ENCODE data around the gene ILRUN. TPM values are rescaled to one million over a fixed set of nuclear protein-coding genes. Genes with fewer than 3 reads are reported as not detected.

The ILRUN gene
- total and polyA plus RNA-seq, 9 of the 15 experiments (the other 6 are each of a cell fraction or from before 2014, with no cell fraction given) = 24.9 to 78.9 (median 53.4) TPM

DNA sequence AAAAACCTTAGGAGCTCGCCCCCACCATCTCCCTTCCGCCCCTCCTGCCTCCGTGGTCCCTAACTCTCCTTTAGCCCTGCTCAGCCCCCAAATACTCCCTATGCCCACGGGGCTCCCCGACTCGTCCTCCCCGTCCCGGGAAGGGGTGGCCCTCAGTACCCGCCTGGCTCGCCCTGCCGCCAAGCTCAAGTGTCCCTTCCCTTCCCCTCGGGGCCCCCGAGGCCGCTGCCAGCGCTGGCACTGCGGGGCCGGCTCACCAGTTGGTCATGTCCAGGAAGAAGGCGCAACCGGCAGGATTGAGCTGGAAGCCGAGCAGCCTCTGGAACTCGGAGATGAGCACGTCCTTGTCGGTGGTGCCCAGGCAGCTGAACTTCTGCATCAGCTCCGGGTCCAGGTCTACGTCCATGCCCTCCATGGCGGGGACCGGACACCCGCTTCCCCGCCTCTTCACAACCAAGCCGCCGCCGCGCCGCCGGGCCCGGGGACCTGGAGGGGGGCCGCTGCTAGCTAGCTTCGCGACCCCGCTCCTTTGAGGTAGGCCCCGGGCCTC lies 303 bp downstream of the ILRUN start (continued):
- TF ChIP-seq ZBTB12 (CRISPR knock-in tag; IDR thresholded peaks at IDR 0.05) (no peak), ZNF398 (CRISPR knock-in tag; IDR thresholded peaks at IDR 0.05) (no peak), SUPT5H (IDR thresholded peaks at IDR 0.05) (no peak), ETV5 (CRISPR knock-in tag; IDR thresholded peaks at IDR 0.05; ENCODE audit: low read depth) (0 out of 2 replicates have a peak, but pooled peaks have one; percentile 48), HNRNPL (IDR thresholded peaks at IDR 0.05; ENCODE audit: low read depth, low read length) (0 out of 2 replicates have a peak, but pooled peaks have one; percentile 39), ZNF77 (CRISPR knock-in tag; IDR thresholded peaks at IDR 0.05) (no peak), DLX4 (CRISPR knock-in tag; IDR thresholded peaks at IDR 0.05) (no peak), NFIC (IDR thresholded peaks at IDR 0.05) (no peak; the same call in none of the 2 replicates), ZNF584 (CRISPR knock-in tag; IDR thresholded peaks at IDR 0.05; ENCODE audit: low read depth) (no peak), PRPF4 (IDR thresholded peaks at IDR 0.05; ENCODE audit: insufficient read depth, low read depth, low read length, poor library complexity, severe bottlenecking) (no peak), ZNF561 (CRISPR knock-in tag; conservative IDR thresholded peaks at IDR 0.05) (no peak), TOE1 (IDR thresholded peaks at IDR 0.05; ENCODE audit: borderline replicate concordance) (no peak), TOE1 (CRISPR knock-in tag; IDR thresholded peaks at IDR 0.05; ENCODE audit: borderline replicate concordance, low read depth) (no peak), ZMIZ1 (IDR thresholded peaks at IDR 0.05; ENCODE audit: low read depth in 2 of 2, low read length in 2 of 2) (no peak)
- TF ChIP-seq, protein P1, sequence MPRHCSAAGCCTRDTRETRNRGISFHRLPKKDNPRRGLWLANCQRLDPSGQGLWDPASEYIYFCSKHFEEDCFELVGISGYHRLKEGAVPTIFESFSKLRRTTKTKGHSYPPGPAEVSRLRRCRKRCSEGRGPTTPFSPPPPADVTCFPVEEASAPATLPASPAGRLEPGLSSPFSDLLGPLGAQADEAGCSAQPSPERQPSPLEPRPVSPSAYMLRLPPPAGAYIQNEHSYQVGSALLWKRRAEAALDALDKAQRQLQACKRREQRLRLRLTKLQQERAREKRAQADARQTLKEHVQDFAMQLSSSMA (CRISPR knock-in tag; IDR thresholded peaks at IDR 0.05) = no peak
- TF ChIP-seq, protein P2, sequence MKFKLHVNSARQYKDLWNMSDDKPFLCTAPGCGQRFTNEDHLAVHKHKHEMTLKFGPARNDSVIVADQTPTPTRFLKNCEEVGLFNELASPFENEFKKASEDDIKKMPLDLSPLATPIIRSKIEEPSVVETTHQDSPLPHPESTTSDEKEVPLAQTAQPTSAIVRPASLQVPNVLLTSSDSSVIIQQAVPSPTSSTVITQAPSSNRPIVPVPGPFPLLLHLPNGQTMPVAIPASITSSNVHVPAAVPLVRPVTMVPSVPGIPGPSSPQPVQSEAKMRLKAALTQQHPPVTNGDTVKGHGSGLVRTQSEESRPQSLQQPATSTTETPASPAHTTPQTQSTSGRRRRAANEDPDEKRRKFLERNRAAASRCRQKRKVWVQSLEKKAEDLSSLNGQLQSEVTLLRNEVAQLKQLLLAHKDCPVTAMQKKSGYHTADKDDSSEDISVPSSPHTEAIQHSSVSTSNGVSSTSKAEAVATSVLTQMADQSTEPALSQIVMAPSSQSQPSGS (CRISPR knock-in tag; IDR thresholded peaks at IDR 0.05) = no peak
- TF ChIP-seq, protein P3, sequence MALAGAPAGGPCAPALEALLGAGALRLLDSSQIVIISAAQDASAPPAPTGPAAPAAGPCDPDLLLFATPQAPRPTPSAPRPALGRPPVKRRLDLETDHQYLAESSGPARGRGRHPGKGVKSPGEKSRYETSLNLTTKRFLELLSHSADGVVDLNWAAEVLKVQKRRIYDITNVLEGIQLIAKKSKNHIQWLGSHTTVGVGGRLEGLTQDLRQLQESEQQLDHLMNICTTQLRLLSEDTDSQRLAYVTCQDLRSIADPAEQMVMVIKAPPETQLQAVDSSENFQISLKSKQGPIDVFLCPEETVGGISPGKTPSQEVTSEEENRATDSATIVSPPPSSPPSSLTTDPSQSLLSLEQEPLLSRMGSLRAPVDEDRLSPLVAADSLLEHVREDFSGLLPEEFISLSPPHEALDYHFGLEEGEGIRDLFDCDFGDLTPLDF (CRISPR knock-in tag; IDR thresholded peaks at IDR 0.05) = 0 out of 2 replicates have a peak, but pooled peaks have one; percentile 45

Data from K562 (cell line).